Muscle of leg (tissue), 11 donors: ENCODE measurements around the gene HIPK2. TPM values are rescaled to one million over a fixed set of nuclear protein-coding genes. Genes with fewer than 3 reads are reported as not detected.

Experiments used
- DNase-seq: peaks from one replicate; pipeline ENCODE4 v3.0.0; 2013
- H3K27ac ChIP-seq: one replicate; pipeline ENCODE4 v1.5.1; 2013; ENCODE audit warnings: mild to moderate bottlenecking, low read length, control low read depth
- H3K27me3 ChIP-seq: one replicate; pipeline ENCODE4 v1.6.1; 2013; ENCODE audit warnings: low read length; ENCODE audit not compliant: control insufficient read depth, insufficient read depth
- H3K36me3 ChIP-seq: one replicate; pipeline ENCODE4 v1.6.1; 2013; ENCODE audit warnings: low read length; ENCODE audit not compliant: control insufficient read depth, insufficient read depth
- H3K4me1 ChIP-seq: one replicate; pipeline ENCODE4 v1.6.1; 2013; ENCODE audit warnings: low read length; ENCODE audit not compliant: control insufficient read depth, insufficient read depth
- H3K4me3 ChIP-seq: one replicate; pipeline ENCODE4 v1.5.1; 2013; ENCODE audit warnings: low read length, control low read depth
- H3K9me3 ChIP-seq: replicated peaks from 2 replicates; pipeline ENCODE4 v1.6.1; 2013; ENCODE audit warnings: low read depth, low read length; ENCODE audit not compliant: control insufficient read depth
- WGBS: methylation state at CpG from one replicate; pipeline ENCODE4 v1.1.5; 2013; ENCODE audit warnings: missing lambda C conversion rate; ENCODE audit not compliant: insufficient coverage; 5-methylcytosine and 5-hydroxymethylcytosine counted together
- polyA plus RNA-seq, 8 donors: library from polyadenylated mRNA; unstranded; fragments of 120-200 nt; gene quantifications; one replicate each; pipeline versions ENCODE4 v1.2.1 to v1.2.3, GENCODE V29; 2013; ENCODE audit warnings: inconsistent platforms in 1 of 8, low replicate concordance in 1 of 8; ENCODE audit not compliant: insufficient read length in 8 of 8, insufficient read depth in 1 of 8
- total RNA-seq: library from RNA; stranded (reverse); fragments of 120-200 nt; gene quantifications from one replicate; pipeline ENCODE4 v1.2.4, GENCODE V29; 2013

Gene HIPK2
- total and polyA plus RNA-seq, 9 donors: 6.6 to 14.2 (median 10.3) TPM

DNA sequence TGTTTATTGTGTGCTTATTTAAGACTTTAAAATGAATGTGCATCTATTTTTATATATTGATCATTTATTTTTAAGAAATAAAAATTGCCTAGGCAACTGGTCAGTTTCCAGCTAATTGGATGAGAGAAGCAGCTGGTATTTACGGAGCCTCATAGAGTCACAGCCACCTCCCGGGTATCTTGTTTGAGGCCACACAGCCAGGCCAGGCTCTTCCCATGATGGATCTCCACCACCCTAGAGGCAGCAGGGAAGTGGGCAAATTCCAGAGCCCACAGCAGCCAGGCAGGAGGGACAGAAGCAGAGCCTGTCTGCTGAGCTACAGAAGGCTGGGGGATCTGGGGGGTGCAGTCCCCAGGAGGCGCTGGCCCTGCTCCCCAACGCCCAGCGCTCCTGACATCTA is 192.8 kb downstream of the HIPK2 start:
- no peaks in the 10 kb centered on the region for H3K9me3 ChIP-seq
- no peak for DNase-seq
- H3K4me1 ChIP-seq: peaks cover 3% of the 10 kb centered on the region
- H3K27ac ChIP-seq: no peak overlapping the region
- H3K36me3 ChIP-seq: peaks cover 57% of the 10 kb centered on the region
- no peak overlapping the region for H3K4me3 ChIP-seq
- H3K27me3 ChIP-seq: no peaks in the 10 kb centered on the region
- WGBS: 74% methylated on average over 5 of the region's 5 CpGs

DNA sequence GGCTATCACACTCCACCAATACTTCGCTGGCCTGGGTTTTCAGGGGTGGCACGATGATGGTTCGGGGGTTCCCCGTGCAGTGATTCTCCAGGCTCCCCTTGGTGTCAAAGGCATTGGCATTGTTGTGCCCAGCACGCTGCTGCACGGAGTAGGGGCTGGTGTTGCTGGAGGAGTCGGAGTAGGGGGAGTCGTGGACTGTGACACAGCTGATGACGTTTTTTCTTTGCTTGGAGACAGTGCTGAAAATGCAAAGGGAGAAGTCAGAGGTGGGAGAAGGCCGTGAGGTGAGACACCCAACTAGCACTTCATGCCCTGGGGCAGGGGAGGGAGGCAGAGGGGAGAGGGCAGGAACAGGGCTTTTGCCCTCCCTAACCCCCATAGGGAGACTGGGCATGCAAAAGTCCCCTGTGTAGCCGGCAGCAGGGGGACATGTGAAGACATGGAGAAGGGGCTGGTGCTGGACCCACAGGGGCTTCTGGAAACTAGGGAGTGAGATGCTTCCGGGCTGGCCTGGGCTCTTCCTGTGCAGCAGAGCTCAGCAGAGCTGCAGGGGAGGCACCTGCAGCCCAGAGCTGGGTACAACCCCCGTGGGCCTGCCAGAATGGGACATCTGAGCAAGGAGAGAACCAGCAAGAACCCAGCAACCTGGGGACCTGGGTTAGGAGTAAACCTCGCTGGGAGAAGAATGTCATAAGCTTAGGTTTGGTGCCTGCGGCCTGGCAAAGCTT is 193.8 kb downstream of the HIPK2 start:
- Histone ChIP-seq H3K27ac (no peak overlapping the region), H3K36me3 (peaks cover 58% of the 10 kb centered on the region), H3K9me3 (no peaks in the 10 kb centered on the region), H3K27me3 (no peaks in the 10 kb centered on the region), H3K4me3 (no peak overlapping the region), H3K4me1 (peaks cover 3% of the 10 kb centered on the region)
- WGBS: 89% methylated on average over 9 of the region's 15 CpGs
- DNase-seq: no peak

DNA sequence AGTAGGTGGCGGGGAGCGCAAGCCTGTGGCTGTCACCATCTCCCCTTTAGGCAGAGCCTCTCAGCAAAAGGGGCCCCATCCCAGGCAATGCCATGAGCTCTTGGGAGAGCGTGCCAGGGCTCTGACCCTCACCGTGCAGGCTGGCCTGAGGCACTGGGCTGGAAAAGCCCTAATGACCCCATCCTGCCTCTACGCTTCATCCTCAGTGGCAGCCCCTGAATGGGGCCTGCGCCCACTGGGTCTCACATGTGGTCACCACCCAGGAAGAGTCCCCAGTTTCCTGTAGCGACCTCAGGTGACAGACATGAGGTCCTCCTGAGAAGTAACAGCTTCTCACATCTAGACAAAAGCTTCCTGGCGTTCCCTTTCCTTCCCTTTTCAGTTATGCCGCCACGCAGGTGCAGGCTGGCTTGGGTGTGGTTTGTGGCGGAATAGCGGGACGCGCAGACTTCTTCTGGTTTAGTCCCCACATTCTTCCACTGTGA is 195.1 kb downstream of the HIPK2 start:
- Histone ChIP-seq H3K9me3 (no peaks in the 10 kb centered on the region), H3K36me3 (peaks cover 53% of the 10 kb centered on the region), H3K4me1 (no peaks in the 10 kb centered on the region), H3K27me3 (no peaks in the 10 kb centered on the region), H3K4me3 (no peak overlapping the region), H3K27ac (no peak overlapping the region)
- DNase-seq: no peak
- 84% methylated on average over 10 of the region's 14 CpGs for WGBS

DNA sequence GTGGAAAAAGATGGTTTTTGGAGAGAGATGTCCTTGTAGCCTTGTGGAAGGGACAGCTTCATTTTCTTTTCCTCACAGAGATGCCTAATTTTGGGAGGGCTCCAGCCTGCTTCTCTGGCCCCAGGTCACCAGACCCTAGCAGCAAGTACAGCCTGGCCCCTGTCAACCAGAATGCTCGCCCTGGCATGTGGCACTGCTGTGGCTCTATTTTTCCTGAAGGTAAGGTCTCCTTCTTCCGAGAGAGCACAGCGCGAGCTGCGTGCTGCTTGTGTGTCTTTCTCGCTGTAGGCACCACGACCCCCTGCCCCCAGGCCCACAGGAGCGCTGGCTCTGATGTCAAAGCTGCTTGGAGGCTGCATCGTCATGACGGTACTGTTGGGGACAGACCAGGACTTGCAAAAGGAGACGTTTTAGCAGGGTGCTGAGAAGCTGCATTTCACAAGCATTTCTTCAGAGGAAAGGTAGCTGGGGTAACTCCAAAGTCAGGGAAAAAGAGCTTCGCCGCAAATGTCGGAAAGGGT is 195.6 kb downstream of the HIPK2 start:
- no peak overlapping the region for H3K4me3 ChIP-seq
- no peaks in the 10 kb centered on the region for H3K9me3 ChIP-seq
- no peaks in the 10 kb centered on the region for H3K27me3 ChIP-seq
- peaks cover 53% of the 10 kb centered on the region for H3K36me3 ChIP-seq
- no peaks in the 10 kb centered on the region for H3K4me1 ChIP-seq
- no peak overlapping the region for H3K27ac ChIP-seq
- WGBS: 88% methylated on average over 13 of the region's 14 CpGs
- DNase-seq: no peak

DNA sequence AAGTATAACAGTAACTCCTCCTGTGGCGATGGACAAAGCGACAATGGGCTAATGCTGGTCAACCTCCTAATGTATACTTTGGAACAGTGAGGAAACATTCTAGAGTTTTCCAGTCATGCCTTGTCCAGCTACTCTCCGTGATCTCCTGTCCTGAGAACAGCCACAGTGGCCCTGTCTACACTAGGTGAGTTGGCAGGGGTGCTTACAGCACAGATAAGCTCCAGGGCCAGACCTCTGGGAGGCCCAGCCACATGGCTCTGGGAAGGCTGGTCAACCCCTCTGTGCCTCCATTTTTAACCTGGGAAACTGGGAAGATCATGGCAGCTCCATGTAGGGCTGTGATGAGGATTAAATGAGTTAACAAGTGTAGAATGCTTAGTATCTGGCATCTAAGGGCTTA is 197.4 kb downstream of the HIPK2 start:
- Histone ChIP-seq H3K36me3 (peaks cover 57% of the 10 kb centered on the region), H3K9me3 (no peaks in the 10 kb centered on the region), H3K4me1 (no peaks in the 10 kb centered on the region), H3K27ac (no peak overlapping the region), H3K27me3 (no peaks in the 10 kb centered on the region), H3K4me3 (no peak overlapping the region)
- WGBS: 100% methylated on average over 3 of the region's 3 CpGs
- no peak for DNase-seq

DNA sequence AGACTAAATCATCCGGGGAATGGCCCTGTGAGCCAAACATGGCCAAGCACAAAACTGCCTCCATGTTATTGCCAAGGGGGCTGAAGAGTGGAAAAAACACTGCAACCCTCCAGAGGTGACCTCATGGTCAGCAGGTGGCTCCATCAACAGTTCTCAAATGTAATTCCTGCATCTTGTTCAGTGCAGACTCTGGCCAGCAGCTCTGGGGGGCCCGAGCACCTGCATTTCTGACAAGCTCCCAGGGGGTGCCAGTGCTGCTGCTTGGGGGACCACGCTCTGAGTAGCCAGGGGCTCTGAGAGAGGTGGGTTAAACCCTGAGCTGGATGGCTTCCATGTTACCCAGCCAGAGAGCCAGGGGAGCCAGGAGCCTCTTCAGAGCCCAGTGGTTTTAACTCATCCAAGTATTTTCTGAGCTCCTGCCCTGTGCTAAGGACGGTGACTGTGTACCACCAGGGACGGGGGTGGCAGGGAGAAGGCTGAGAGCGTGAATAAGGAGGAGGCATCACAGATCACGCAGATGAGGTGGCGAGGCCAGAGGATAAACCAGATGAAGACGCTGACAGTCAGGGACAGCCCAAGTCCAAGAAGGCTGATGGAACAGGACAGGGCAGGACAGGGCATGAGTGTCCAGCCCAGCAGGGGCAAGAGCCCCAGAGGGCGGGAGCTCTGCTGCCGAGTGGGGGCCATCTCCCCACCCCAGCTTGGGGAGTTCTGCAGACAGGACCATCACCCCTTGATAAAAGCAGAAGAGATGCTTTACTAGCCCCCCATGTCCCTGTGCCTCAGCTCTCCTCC is 201.4 kb downstream of the HIPK2 start:
- H3K9me3 ChIP-seq: no peaks in the 10 kb centered on the region
- no peaks in the 10 kb centered on the region for H3K4me1 ChIP-seq
- DNase-seq: no peak
- peaks cover 52% of the 10 kb centered on the region for H3K36me3 ChIP-seq
- no peaks in the 10 kb centered on the region for H3K27me3 ChIP-seq
- no peak overlapping the region for H3K4me3 ChIP-seq
- no peak overlapping the region for H3K27ac ChIP-seq
- WGBS: 83% methylated on average over 9 of the region's 11 CpGs

DNA sequence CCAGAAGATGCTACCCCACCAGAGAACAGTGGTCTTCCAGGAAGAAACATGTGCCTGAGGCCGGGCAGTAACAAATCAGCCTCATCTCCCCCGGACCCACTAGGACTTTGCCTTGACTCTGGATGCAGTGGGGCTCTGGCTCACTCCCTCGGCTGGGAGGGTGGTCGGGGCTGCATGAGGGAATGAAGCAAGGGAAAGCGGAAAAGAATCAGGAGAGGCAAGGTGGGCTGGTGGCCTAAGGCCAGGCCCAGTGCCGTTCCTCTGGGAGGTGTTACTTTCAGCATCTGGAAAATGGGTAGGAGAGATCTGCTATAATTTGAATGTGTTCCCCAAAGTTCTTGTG is 202.5 kb downstream of the HIPK2 start:
- 90% methylated on average over 6 of the region's 6 CpGs for WGBS
- Histone ChIP-seq H3K4me3 (no peak overlapping the region), H3K9me3 (no peaks in the 10 kb centered on the region), H3K27me3 (no peaks in the 10 kb centered on the region), H3K27ac (no peak overlapping the region), H3K4me1 (peaks cover under 1% of the 10 kb centered on the region), H3K36me3 (peaks cover 46% of the 10 kb centered on the region)
- DNase-seq: no peak

DNA sequence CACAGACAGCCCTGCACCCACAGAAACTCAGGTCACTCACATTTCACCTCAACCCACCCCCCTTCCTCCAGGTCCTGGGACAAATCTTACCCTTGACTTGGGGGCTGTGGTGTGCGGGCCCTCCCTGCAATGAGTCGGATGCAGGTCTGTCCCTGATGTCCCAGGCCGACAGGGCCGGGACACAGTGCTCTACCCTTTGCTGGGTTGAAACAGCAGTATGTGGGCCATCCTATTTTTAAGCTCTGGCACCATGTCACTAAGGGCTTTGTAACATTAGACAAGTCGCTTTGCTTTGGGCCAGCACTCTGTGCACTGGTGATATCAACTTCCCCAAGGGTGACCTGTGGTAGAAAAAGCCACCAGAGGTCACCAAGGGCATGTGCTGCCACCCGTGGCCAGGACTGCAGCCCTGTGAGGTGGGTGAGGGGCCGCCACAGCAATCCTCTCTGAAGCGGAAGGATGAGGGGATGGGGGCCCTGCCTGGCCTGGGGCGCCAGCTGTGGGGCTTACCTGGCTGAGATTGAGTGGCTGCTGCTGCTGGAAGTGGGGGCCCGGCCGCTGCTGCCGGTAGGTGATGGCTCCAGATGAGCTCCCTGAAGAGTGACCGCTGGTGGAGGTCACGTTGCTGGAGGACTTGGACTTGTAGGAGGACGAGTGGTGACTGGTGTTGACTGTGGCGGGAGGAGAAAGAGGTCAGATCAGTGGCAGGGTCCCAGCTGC is 203.0 kb downstream of the HIPK2 start:
- Histone ChIP-seq H3K4me1 (peaks cover 3% of the 10 kb centered on the region), H3K9me3 (no peaks in the 10 kb centered on the region), H3K4me3 (no peak overlapping the region), H3K27me3 (no peaks in the 10 kb centered on the region), H3K36me3 (peaks cover 46% of the 10 kb centered on the region), H3K27ac (no peak overlapping the region)
- 88% methylated on average over 15 of the region's 16 CpGs for WGBS
- DNase-seq: no peak

DNA sequence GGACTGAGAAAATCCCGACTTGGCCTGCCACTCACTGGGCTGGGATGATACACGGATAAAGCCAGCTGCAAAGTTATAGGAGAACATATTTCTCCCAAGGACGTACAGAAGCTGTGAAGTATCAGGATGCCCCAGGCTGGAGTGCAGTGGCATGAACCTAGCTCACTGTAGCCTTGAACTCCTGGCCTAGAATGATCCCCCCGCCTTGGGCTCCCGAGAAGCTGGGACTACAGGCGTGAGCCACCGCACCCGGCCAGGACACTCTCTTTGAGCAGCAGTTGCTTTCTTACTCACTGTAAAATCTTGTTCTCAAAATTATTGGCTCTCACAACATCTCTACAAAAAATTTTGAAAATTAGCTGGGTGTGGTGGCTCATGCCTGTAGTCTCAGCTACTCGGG is 203.9 kb downstream of the HIPK2 start:
- no peak for DNase-seq
- WGBS: 80% methylated on average over 5 of the region's 9 CpGs
- peaks cover 3% of the 10 kb centered on the region for H3K4me1 ChIP-seq
- H3K36me3 ChIP-seq: peaks cover 46% of the 10 kb centered on the region
- H3K9me3 ChIP-seq: no peaks in the 10 kb centered on the region
- H3K27me3 ChIP-seq: no peaks in the 10 kb centered on the region
- H3K27ac ChIP-seq: no peak overlapping the region
- no peak overlapping the region for H3K4me3 ChIP-seq
